MM.1S (cell line): Measurements from ENCODE around the gene UTP11.

ENCODE experiments used
- DNase-seq: peaks from one replicate; pipeline ENCODE4 v3.0.0-alpha.2; 2015
- H2AFZ ChIP-seq: fragments of 300-600 bp; sonication (generic); 2 replicates; pipeline ENCODE4 v1.6.0; 2016; ENCODE audit warnings: antibody characterized with exemption, low read length
- H3F3A ChIP-seq: fragments of 300-600 bp; sonication (generic); 2 replicates; pipeline ENCODE4 v1.6.1; 2016; ENCODE audit warnings: mild to moderate bottlenecking, antibody characterized with exemption, low read length, moderate library complexity, mixed read lengths; ENCODE audit not compliant: insufficient read depth
- H3K27ac ChIP-seq: fragments of 300-600 bp; sonication (generic); 2 replicates; pipeline ENCODE4 v1.5.1; 2016; ENCODE audit warnings: mild to moderate bottlenecking, low read length
- H3K27me3 ChIP-seq: fragments of 300-600 bp; sonication (generic); replicated peaks from 2 replicates; pipeline ENCODE4 v1.6.0; 2016; ENCODE audit warnings: low read length; ENCODE audit not compliant: insufficient read depth
- H3K36me3 ChIP-seq: fragments of 300-600 bp; sonication (generic); replicated peaks from 2 replicates; pipeline ENCODE4 v1.6.1; 2016; ENCODE audit warnings: mild to moderate bottlenecking, low read length, mixed read lengths; ENCODE audit not compliant: insufficient read depth
- H3K4me1 ChIP-seq: fragments of 300-600 bp; sonication (generic); 2 replicates; pipeline ENCODE4 v1.6.1; 2016; ENCODE audit warnings: low read length, mixed read lengths
- H3K4me2 ChIP-seq: fragments of 300-600 bp; sonication (generic); 2 replicates; pipeline ENCODE4 v1.6.0; 2016; ENCODE audit warnings: low read depth, low read length
- H3K4me3 ChIP-seq: fragments of 300-600 bp; sonication (generic); 2 replicates; pipeline ENCODE4 v1.5.1; 2016; ENCODE audit warnings: low read length, mixed read lengths
- H3K79me2 ChIP-seq: fragments of 300-600 bp; sonication (generic); 2 replicates; pipeline ENCODE4 v1.6.1; 2016; ENCODE audit warnings: mixed run types, low read length, mixed read lengths
- H3K9ac ChIP-seq: fragments of 300-600 bp; sonication (generic); 2 replicates; pipeline ENCODE4 v1.6.1; 2016; ENCODE audit warnings: low read length, mixed read lengths
- H3K9me2 ChIP-seq: fragments of 300-600 bp; sonication (generic); replicated peaks from 2 replicates; pipeline ENCODE4 v1.6.1; 2016; ENCODE audit warnings: mild to moderate bottlenecking, low read length, mixed read lengths; ENCODE audit not compliant: insufficient read depth
- H3K9me3 ChIP-seq: fragments of 300-600 bp; sonication (generic); replicated peaks from 2 replicates; pipeline ENCODE4 v1.6.1; 2016; ENCODE audit warnings: mild to moderate bottlenecking, low read length, mixed read lengths; ENCODE audit not compliant: insufficient read depth
- H4K20me1 ChIP-seq: fragments of 300-600 bp; sonication (generic); 2 replicates; pipeline ENCODE4 v1.6.1; 2016; ENCODE audit warnings: mild to moderate bottlenecking, low read length, moderate library complexity, mixed read lengths; ENCODE audit not compliant: insufficient read depth
- EZH2 ChIP-seq: fragments of 300-600 bp; sonication (generic); optimal IDR thresholded peaks from 2 replicates; pipeline ENCODE3; 2017; ENCODE audit warnings: low read depth, mild to moderate bottlenecking, antibody characterized with exemption, low read length, mixed read lengths
- EZH2phosphoT487 ChIP-seq: fragments of 300-600 bp; sonication (generic); IDR thresholded peaks from 2 replicates; pipeline ENCODE4 v1.6.1; 2018; ENCODE audit warnings: antibody characterized with exemption, low read length
- TF ChIP-seq, protein P1 (sequence below): fragments of 300-600 bp; sonication (generic); IDR thresholded peaks from 2 replicates; pipeline ENCODE4 v1.5.1; 2016; ENCODE audit warnings: antibody characterized with exemption, low read length, mixed read lengths

UTP11 gene

DNA sequence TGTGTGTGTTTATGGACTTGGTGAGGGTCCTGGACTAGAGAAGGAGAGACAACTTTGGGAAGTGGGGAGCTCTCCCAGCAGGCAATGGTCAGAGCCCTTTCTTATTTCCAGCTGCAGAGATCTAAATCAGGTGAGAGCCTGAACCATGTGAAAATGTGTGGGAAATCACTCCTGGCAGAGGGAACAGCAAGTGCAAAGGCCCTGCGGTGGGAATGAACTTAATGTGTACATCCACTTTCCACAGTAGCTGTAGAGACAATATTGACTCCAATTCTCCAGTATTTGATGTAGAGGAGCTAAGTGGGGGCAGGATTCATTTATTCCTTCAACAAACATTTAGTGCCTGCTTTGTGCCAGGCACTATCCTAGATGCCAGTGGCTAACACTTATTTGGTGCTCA lies 48.8 kb downstream of the UTP11 start:
- Histone ChIP-seq H3K27ac (no peak overlapping the region), H3K27me3 (no peaks in the 10 kb centered on the region), H3K36me3 (no peaks in the 10 kb centered on the region), H3K79me2 (no peaks in the 10 kb centered on the region), H3K9ac (no peak overlapping the region), H3K4me2 (no peak overlapping the region), H4K20me1 (no peaks in the 10 kb centered on the region), H3K9me2 (no peaks in the 10 kb centered on the region), H3K4me3 (no peak overlapping the region), H3F3A (no peaks in the 10 kb centered on the region), H3K9me3 (no peaks in the 10 kb centered on the region), H2AFZ (no peak overlapping the region), H3K4me1 (no peaks in the 10 kb centered on the region)
- DNase-seq, result no peak
- TF ChIP-seq EZH2phosphoT487 (no peak), EZH2 (no peak)
- TF ChIP-seq, protein P1, sequence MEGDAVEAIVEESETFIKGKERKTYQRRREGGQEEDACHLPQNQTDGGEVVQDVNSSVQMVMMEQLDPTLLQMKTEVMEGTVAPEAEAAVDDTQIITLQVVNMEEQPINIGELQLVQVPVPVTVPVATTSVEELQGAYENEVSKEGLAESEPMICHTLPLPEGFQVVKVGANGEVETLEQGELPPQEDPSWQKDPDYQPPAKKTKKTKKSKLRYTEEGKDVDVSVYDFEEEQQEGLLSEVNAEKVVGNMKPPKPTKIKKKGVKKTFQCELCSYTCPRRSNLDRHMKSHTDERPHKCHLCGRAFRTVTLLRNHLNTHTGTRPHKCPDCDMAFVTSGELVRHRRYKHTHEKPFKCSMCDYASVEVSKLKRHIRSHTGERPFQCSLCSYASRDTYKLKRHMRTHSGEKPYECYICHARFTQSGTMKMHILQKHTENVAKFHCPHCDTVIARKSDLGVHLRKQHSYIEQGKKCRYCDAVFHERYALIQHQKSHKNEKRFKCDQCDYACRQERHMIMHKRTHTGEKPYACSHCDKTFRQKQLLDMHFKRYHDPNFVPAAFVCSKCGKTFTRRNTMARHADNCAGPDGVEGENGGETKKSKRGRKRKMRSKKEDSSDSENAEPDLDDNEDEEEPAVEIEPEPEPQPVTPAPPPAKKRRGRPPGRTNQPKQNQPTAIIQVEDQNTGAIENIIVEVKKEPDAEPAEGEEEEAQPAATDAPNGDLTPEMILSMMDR, result no peak

DNA sequence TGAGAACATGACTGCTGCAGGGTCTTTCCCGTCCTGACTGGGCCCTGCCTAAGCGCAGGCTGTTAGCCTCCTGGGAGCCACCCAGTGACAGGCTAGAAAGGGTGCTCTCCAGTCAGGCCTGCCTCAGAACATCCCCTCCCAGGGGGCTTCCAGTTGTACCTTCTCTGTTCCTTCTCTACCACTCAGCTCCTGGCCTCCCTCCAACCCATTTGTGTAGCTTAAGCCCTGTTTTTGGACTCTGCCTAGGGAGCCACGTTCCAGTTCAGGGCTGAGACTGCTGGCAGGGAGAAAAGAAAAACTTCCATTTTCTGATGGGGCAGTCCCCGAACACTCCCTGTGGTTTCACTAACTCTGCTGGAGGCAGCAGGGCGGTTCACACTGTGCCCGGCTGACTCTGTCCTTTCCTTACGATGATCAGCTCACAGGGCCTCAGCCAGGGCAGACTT lies 49.4 kb downstream of the UTP11 start:
- Histone ChIP-seq H3K4me2 (peak overlapping the region; percentile 35; the same call in 1 of the 2 replicates), H3K9me3 (no peaks in the 10 kb centered on the region), H3K27me3 (no peaks in the 10 kb centered on the region), H3K9ac (no peak overlapping the region), H3K27ac (no peak overlapping the region), H3K4me1 (no peaks in the 10 kb centered on the region), H3K36me3 (no peaks in the 10 kb centered on the region), H3K4me3 (no peak overlapping the region), H4K20me1 (no peaks in the 10 kb centered on the region), H2AFZ (0 out of 2 replicates have a peak overlapping the region, but pooled peaks have one; percentile 30), H3K9me2 (no peaks in the 10 kb centered on the region), H3F3A (no peaks in the 10 kb centered on the region), H3K79me2 (no peaks in the 10 kb centered on the region)
- no peak for DNase-seq
- TF ChIP-seq, protein P1, result no peak
- no peak for TF ChIP-seq EZH2phosphoT487
- TF ChIP-seq EZH2, result no peak

DNA sequence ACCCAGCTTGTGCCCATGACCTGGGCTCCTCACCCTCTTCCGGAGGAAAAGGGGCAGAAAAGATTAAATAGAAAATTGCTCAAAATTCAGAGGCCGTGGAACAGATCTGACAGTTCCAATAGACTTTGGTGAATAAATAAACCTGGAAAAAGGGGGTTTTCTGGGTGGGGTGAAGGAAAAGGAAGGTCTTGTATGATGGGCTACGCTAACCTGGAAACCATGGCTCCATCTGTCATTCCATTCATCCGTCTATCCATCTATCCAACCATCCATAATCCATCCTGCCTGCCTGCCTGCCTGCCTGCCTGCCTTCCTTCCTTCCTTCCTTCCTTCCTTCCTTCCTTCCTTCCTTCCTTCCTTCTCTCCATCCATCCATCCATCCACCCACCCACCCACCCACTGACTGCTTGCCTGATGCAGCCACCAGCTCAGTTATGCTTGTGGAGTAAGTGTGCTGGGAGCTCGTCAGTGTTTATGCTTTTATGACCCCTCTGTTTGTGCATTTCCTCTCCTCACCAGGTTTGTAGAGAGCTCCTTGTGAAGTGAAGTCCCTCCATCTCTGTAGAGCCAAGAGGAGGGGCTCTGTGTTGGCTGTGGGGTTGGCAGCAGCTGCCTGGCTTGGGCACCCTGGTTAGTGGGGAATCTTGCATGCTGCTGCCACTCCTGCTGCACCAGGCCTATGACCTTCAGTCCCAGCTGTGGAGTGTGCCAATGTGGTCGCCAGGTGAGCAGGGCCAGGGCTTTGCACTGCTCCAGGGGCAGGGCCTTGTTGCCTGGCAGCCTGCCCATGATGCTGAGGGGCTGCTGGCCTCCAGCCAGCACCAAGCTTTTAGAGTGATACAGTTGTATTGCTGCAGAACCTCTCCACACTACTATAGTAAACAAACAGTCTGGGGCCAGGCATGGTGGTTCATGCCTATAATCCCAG lies 50.1 kb downstream of the UTP11 start:
- Histone ChIP-seq H3K27ac (no peak overlapping the region), H2AFZ (0 out of 2 replicates have a peak overlapping the region, but pooled peaks have one; percentile 30), H3K9ac (no peak overlapping the region), H3K4me2 (peak overlapping the region; percentile 35; the same call in 1 of the 2 replicates), H3K4me1 (no peaks in the 10 kb centered on the region), H3K36me3 (no peaks in the 10 kb centered on the region), H3K9me3 (no peaks in the 10 kb centered on the region), H3F3A (no peaks in the 10 kb centered on the region), H4K20me1 (no peaks in the 10 kb centered on the region), H3K9me2 (no peaks in the 10 kb centered on the region), H3K4me3 (no peak overlapping the region), H3K27me3 (no peaks in the 10 kb centered on the region), H3K79me2 (no peaks in the 10 kb centered on the region)
- no peak for DNase-seq
- TF ChIP-seq EZH2phosphoT487, result no peak
- TF ChIP-seq EZH2, result no peak
- TF ChIP-seq, protein P1, result no peak
